Measurements from ENCODE around the gene ASIP. TPM values are rescaled to one million over a fixed set of nuclear protein-coding genes. Genes with fewer than 3 reads are reported as not detected.

ASIP gene, protein sequence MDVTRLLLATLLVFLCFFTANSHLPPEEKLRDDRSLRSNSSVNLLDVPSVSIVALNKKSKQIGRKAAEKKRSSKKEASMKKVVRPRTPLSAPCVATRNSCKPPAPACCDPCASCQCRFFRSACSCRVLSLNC
- not detected in 5 replicates for total RNA-seq (2022; extraction: Qiagen RNA extraction)

DNA sequence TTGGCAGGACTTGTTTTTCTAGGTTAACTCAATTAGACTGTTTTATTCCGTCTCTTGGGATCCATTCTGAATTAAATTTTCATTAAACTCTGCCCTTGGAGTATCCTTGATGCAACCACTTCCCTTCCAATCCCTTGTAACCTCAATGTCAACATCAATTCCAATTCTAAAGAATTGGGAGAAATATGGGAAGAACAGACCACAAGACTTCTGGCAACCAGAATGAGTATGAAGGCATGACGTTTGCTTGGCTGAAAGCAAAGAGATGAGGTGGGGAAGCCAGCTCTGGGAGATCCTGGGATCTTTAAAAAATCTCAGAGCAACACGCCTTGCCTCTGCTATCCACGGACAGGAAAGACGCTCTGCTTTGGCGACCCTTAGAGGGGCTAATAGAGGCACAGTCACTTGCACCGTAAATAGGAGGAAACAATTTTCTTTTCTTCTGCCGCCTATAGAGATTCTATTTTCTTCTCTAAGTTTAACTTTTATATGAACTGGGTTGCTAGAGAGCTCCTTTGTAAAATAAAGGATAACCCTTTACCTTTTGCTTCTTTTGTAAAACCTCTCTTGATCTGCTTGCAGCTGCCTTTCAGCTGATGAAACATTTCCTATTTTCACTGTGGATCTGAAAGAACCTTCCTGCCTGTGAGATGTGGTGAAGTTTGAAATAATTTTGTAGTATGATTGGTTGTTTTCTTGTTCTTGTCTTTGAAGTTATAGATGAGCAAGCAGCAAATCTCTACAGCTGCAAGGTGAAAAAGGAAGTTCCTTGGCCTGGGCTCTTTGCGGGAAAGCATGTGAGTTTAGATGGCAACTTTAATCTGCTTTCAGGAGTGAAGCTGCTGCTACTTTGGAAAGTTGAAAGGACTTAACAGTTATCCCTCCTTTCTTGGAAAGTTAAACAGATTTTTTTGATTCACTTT is at the start of gene ASIP:
Gene ASIP, plus strand, starts transcription at position 731 of the 923 bp plus-strand sequence. CDS start 18,952 bp downstream, outside the sequence.

DNA sequence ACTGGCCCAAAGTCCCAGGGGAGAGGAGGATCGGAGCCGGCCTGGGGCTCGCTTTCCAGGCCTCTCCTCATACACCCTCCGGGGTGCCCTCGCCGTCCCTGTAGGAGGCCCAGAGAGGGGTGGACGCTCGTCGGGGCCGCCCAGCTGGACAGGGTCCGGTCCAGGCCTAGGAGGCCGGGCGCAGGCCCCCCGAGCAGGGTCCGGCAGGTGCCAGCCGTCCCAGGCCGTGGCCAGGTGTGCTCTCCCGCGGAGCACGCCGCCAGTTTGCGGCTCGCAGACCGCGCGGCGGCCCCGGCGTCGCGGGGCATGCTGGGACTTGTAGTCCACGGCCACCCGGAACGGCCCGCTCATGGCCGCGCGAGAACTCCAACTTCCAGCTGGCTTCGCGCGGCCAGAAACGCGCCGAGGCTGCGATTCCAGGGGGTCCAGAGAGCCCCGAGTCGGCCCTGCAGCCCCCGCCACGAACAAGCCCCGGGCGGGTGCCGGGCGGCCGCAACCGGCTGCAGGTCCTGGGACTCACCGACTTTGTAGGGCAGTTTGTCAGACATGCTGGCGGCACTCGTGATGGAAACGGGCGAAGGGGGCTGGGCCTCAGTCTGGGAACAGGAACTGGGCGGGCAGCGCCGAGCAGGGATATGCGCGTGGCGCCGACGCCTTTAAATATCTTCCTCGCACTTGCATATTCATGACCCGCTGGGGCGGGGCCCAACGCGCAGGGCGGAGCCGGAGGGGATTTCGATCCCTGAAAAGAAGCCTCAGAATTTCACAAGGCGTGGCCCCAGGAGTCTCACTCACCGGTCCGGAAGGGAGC is 61.7 kb downstream of the ASIP start, which contains the start of gene AHCY:
Gene AHCY, minus strand, starts transcription at position 633 of the 811 bp plus-strand sequence. Its CDS starts 85 bp downstream, at position 548.

Other genes with a start within 250 kb of the ASIP start
- gene RALY, start 247.5 kb upstream of the ASIP start, total RNA-seq (2022; extraction: Qiagen RNA extraction), result 129 to 161 TPM (median 151 TPM) in 5 replicates
- 91.5 to 117 TPM (median 98.1 TPM) in 5 replicates for gene EIF2S2, start 129.2 kb upstream of the ASIP start, total RNA-seq (2022; extraction: Qiagen RNA extraction)
- 298 to 346 TPM (median 332 TPM) in 5 replicates for gene AHCY, start 61.9 kb downstream of the ASIP start, total RNA-seq (2022; extraction: Qiagen RNA extraction)
- 24.5 to 41.0 TPM (median 38.4 TPM) in 5 replicates for gene ITCH, start 121.8 kb downstream of the ASIP start, total RNA-seq (2022; extraction: Qiagen RNA extraction)

Measured in A549 treated with dexamethasone at 1 μM for 4 hours (cell line).